HCT116 (cell line): ENCODE results near the gene VCX2.

ENCODE experiments used
- CEBPB ChIP-seq: IDR thresholded peaks from 2 replicates; pipeline ENCODE4 v1.6.1; 2012; ENCODE audit warnings: low read depth
- EZH2 ChIP-seq: fragments of 200-600 bp; sonication (generic); IDR thresholded peaks from 2 replicates; pipeline ENCODE4 v1.6.1; 2017; ENCODE audit warnings: antibody characterized with exemption, mixed run types
- FOSL1 ChIP-seq: IDR thresholded peaks from 2 replicates; pipeline ENCODE4 v1.6.1; 2012; ENCODE audit warnings: low read depth
- POLR2A ChIP-seq: IDR thresholded peaks from 2 replicates; pipeline ENCODE4 v1.7.0; 2011; ENCODE audit warnings: borderline replicate concordance; ENCODE audit not compliant: insufficient read depth, insufficient read length; ENCODE audit errors: extremely low read depth
- ZNF274 ChIP-seq: fragments of 200-500 bp; sonication (Bioruptor generic); IDR thresholded peaks from 2 replicates; pipeline ENCODE4 v1.6.1; 2014; ENCODE audit warnings: mild to moderate bottlenecking, low read depth, low read length, inconsistent platforms
- TF ChIP-seq, protein P1 (sequence below), 3 experiments: fragments of 200-600 bp in 1 of 3; sonication (generic) in 1 of 3; IDR thresholded peaks in 2 of 3; conservative IDR thresholded peaks in 1 of 3; 2 replicates each; pipeline ENCODE4 v1.5.1; 2012 to 2017; ENCODE audit warnings: low read depth in 2 of 3, low read length in 2 of 3, antibody characterized with exemption in 1 of 3, borderline replicate concordance in 1 of 3, control low read depth in 1 of 3, mild to moderate bottlenecking in 1 of 3, mixed read lengths in 1 of 3, mixed run types in 1 of 3, moderate library complexity in 1 of 3; ENCODE audit not compliant: insufficient read depth in 1 of 3

- TF ChIP-seq, protein P1, sequence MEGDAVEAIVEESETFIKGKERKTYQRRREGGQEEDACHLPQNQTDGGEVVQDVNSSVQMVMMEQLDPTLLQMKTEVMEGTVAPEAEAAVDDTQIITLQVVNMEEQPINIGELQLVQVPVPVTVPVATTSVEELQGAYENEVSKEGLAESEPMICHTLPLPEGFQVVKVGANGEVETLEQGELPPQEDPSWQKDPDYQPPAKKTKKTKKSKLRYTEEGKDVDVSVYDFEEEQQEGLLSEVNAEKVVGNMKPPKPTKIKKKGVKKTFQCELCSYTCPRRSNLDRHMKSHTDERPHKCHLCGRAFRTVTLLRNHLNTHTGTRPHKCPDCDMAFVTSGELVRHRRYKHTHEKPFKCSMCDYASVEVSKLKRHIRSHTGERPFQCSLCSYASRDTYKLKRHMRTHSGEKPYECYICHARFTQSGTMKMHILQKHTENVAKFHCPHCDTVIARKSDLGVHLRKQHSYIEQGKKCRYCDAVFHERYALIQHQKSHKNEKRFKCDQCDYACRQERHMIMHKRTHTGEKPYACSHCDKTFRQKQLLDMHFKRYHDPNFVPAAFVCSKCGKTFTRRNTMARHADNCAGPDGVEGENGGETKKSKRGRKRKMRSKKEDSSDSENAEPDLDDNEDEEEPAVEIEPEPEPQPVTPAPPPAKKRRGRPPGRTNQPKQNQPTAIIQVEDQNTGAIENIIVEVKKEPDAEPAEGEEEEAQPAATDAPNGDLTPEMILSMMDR (IDR thresholded peaks at IDR 0.05 in 2 of 3, conservative IDR thresholded peaks at IDR 0.05 in 1 of 3; ENCODE audit: borderline replicate concordance in 1 of 3, insufficient read depth in 1 of 3, low read depth in 2 of 3, low read length in 2 of 3): no peak
- no peak for TF ChIP-seq POLR2A
- no peak for TF ChIP-seq ZNF274
- no peak for TF ChIP-seq EZH2
- no peak for TF ChIP-seq FOSL1
- no peak for TF ChIP-seq CEBPB
Observed at GRCh38 chrX:8147226-8147625, 23.8 kb downstream of the VCX2 start.
